ENCODE measurements around the gene NABP1. TPM values are rescaled to one million over a fixed set of nuclear protein-coding genes. Genes with fewer than 3 reads are reported as not detected.

Gene NABP1
- total and polyA plus RNA-seq, 10 of the 15 experiments (the other 5 are each of a cell fraction or from before 2014, with no cell fraction given), result 22.9 to 65.7 (median 39.9) TPM

- H3K4me2 ChIP-seq (ENCODE audit: control insufficient read depth, insufficient read depth), result no peak overlapping the region
- in situ Hi-C loops (cut with MboI) (no loop called here), intact Hi-C loops (cut with micrococcal nuclease; ENCODE audit: unreplicated experiment) (no loop called here)
- H3K27ac ChIP-seq (ENCODE audit: control insufficient read depth, insufficient read depth), result no peak overlapping the region
- BruUV-seq (replicated peaks), result no TSS peak
- TF ChIP-seq FOXK2 (IDR thresholded peaks at IDR 0.05) (no peak), ZNF592 (IDR thresholded peaks at IDR 0.05) (no peak), IRF4 (IDR thresholded peaks at IDR 0.05; ENCODE audit: low read depth, low read length) (no peak), CBX5 (IDR thresholded peaks at IDR 0.05; ENCODE audit: low read depth) (no peak), RAD51 (IDR thresholded peaks at IDR 0.05) (no peak), RAD21 (IDR thresholded peaks at IDR 0.05; ENCODE audit: insufficient read depth, low read depth, low read length) (no peak), SMARCA5 (IDR thresholded peaks at IDR 0.05) (no peak), POU2F2 (IDR thresholded peaks at IDR 0.05; ENCODE audit: borderline replicate concordance, low read depth, low read length) (no peak), CREB1 (IDR thresholded peaks at IDR 0.05; ENCODE audit: low read depth) (no peak), TCF7 (IDR thresholded peaks at IDR 0.05; ENCODE audit: borderline replicate concordance) (no peak), EGR1 (IDR thresholded peaks at IDR 0.05; ENCODE audit: borderline replicate concordance in 1 of 2, low read depth in 2 of 2, low read length in 2 of 2) (no peak), RCOR1 (conservative IDR thresholded peaks at IDR 0.05; ENCODE audit: low read depth, low read length) (no peak), BRCA1 (IDR thresholded peaks at IDR 0.05; ENCODE audit: low read depth, low read length) (no peak)
- no peaks in the 10 kb centered on the region for H3K9me3 ChIP-seq (replicated peaks; ENCODE audit: control insufficient read depth, insufficient read depth, low read length)
- no peak overlapping the region for H2AFZ ChIP-seq (ENCODE audit: control insufficient read depth, low read depth, low read length)
- DNase-seq (ENCODE audit: low read depth, low spot score) (no peak), ATAC-seq (no peak), FAIRE-seq (no peak)
- H3K36me3 ChIP-seq (ENCODE audit: control insufficient read depth in 2 of 2, insufficient read depth in 2 of 2, low read length in 1 of 2), result no peaks in the 10 kb centered on the region
- no peaks in the 10 kb centered on the region for H4K20me1 ChIP-seq (ENCODE audit: control insufficient read depth, insufficient read depth)
- H3K27me3 ChIP-seq (replicated peaks in 1 of 2; ENCODE audit: control insufficient read depth in 2 of 2, insufficient read depth in 2 of 2, low read length in 1 of 2), result no peaks in the 10 kb centered on the region
- ChIA-PET POLR2A (interaction anchor here (0.7 to 1.5 kb wide), 2 partner anchors 10 to 12 kb away, joined by 3 read pairs; no protein-coding TSS in a partner anchor), RAD21 (ENCODE audit: unreplicated experiment) (interaction anchor here (2.9 kb wide), 1 partner anchor 46 kb away, joined by 11 read pairs; the partner anchor contains the start of gene NABP1), CTCF (interaction anchor here (0.6 to 0.9 kb wide), 3 partner anchors 8 to 281 kb away, joined by 3 read pairs; no protein-coding TSS in a partner anchor), SMC1A (ENCODE audit: uncharacterized antibody, unreplicated experiment) (interaction anchor here (1.2 to 15.3 kb wide), 3 partner anchors 11 to 37 kb away, joined by 3 to 136 read pairs (median 5); no protein-coding TSS in a partner anchor)
- no peaks in the 10 kb centered on the region for H3K79me2 ChIP-seq (ENCODE audit: control insufficient read depth, insufficient read depth, low read length)
- WGBS (ENCODE audit: insufficient coverage, insufficient replicate concordance, low lambda C conversion rate, missing lambda C conversion rate), result 100% methylated on average over 1 of the region's 1 CpG
- no peak overlapping the region for H3K9ac ChIP-seq (ENCODE audit: control insufficient read depth, insufficient read depth, low read length)
- H3K4me3 ChIP-seq, result no peak overlapping the region
- H3K4me1 ChIP-seq (ENCODE audit: control insufficient read depth, insufficient read depth, low read length), result peaks cover 4% of the 10 kb centered on the region
Measured at GRCh38 chr2:191629976-191630712, 47.8 kb upstream of the NABP1 start.
